Measurements from ENCODE around the gene SPEG. TPM values are rescaled to one million over a fixed set of nuclear protein-coding genes. Genes with fewer than 3 reads are reported as not detected.

Gene SPEG
- total and polyA plus RNA-seq, 2 of the 13 experiments (the other 11 are each of a cell fraction or from before 2014, with no cell fraction given): 0.18 to 0.24 TPM

- TF ChIP-seq E2F2 (CRISPR knock-in tag; IDR thresholded peaks at IDR 0.05; ENCODE audit: borderline replicate concordance) (no peak), ZNF687 (CRISPR knock-in tag; IDR thresholded peaks at IDR 0.05) (peak; percentile 62), PAX8 (CRISPR knock-in tag; IDR thresholded peaks at IDR 0.05; ENCODE audit: borderline replicate concordance) (0 out of 2 replicates have a peak, but pooled peaks have one; percentile 75), ZNF263 (CRISPR knock-in tag; IDR thresholded peaks at IDR 0.05) (peak; percentile 51; the same call in 1 of the 2 replicates), ZBTB4 (CRISPR knock-in tag; IDR thresholded peaks at IDR 0.05; ENCODE audit: borderline replicate concordance) (no peak), HINFP (CRISPR knock-in tag; IDR thresholded peaks at IDR 0.05; ENCODE audit: low read depth) (no peak), NRL (CRISPR knock-in tag; IDR thresholded peaks at IDR 0.05; ENCODE audit: borderline replicate concordance) (peak; percentile 15; the same call in 1 of the 2 replicates), SKI (IDR thresholded peaks at IDR 0.05; ENCODE audit: partially characterized antibody) (no peak), IRF9 (CRISPR knock-in tag; IDR thresholded peaks at IDR 0.05; ENCODE audit: borderline replicate concordance) (peak; percentile 68), ZNF280B (CRISPR knock-in tag; IDR thresholded peaks at IDR 0.05; ENCODE audit: borderline replicate concordance) (peak; percentile 44; the same call in 1 of the 2 replicates), RFXAP (CRISPR knock-in tag; IDR thresholded peaks at IDR 0.05; ENCODE audit: borderline replicate concordance) (peak; percentile 25; the same call in 1 of the 2 replicates), SALL2 (CRISPR knock-in tag; IDR thresholded peaks at IDR 0.05) (0 out of 2 replicates have a peak, but pooled peaks have one; percentile 38), ZNF335 (CRISPR knock-in tag; IDR thresholded peaks at IDR 0.05) (no peak)
Observed at GRCh38 chr2:219530048-219530963, 95.7 kb downstream of the SPEG start (continued).
